A549 (cell line): ENCODE results near the gene SNUPN.

Source experiments
- CBX2 ChIP-seq: fragments of 200-600 bp; sonication (generic); IDR thresholded peaks from 2 replicates; pipeline ENCODE4 v1.6.1; 2016; ENCODE audit warnings: low read depth, mild to moderate bottlenecking, borderline replicate concordance
- CHD2 ChIP-seq: fragments of 150-350 bp; IDR thresholded peaks from 2 replicates; pipeline ENCODE4 v1.6.1; 2014; ENCODE audit warnings: low read length; ENCODE audit not compliant: partially characterized antibody
- CTCF ChIP-seq: fragments of >200 bp; sonication (Bioruptor Twin); formaldehyde crosslinking; IDR thresholded peaks from 3 replicates; pipeline ENCODE4 v1.5.1; 2016
- E2F6 ChIP-seq: IDR thresholded peaks from 2 replicates; pipeline ENCODE4 v1.6.1; 2012; ENCODE audit warnings: low read depth, borderline replicate concordance
- HDAC2 ChIP-seq: fragments of 200-600 bp; sonication (generic); IDR thresholded peaks from 2 replicates; pipeline ENCODE4 v1.6.1; 2016
- JUNB ChIP-seq: fragments of >200 bp; sonication (Bioruptor Twin); formaldehyde crosslinking; IDR thresholded peaks from 2 replicates; pipeline ENCODE4 v1.6.1; 2016
- KDM1A ChIP-seq: fragments of 200-600 bp; sonication (generic); IDR thresholded peaks from 2 replicates; pipeline ENCODE4 v1.6.1; 2016; ENCODE audit warnings: low read depth, mild to moderate bottlenecking
- MAX ChIP-seq: IDR thresholded peaks from 2 replicates; pipeline ENCODE4 v1.6.1; 2012
- POLR2A ChIP-seq: IDR thresholded peaks from 2 replicates; pipeline ENCODE4 v1.6.1; 2012; ENCODE audit warnings: mild to moderate bottlenecking, low read length
- RARB ChIP-seq: fragments of 250-450 bp; sonication (Bioruptor Pico); IDR thresholded peaks from 2 replicates; pipeline ENCODE4 v1.8.0; 2021; ENCODE audit warnings: mild to moderate bottlenecking, moderate library complexity
- REST ChIP-seq: fragments of 200-600 bp; sonication (generic); IDR thresholded peaks from 2 replicates; pipeline ENCODE4 v1.6.1; 2016; ENCODE audit warnings: antibody characterized with exemption, mild to moderate bottlenecking, moderate library complexity
- RFX5 ChIP-seq: fragments of 450-650 bp; IDR thresholded peaks from 2 replicates; pipeline ENCODE4 v1.7.1; 2014; ENCODE audit warnings: antibody characterized with exemption, mild to moderate bottlenecking, moderate library complexity

- TF ChIP-seq REST (no peak), CTCF (no peak), CHD2 (no peak), JUNB (no peak), MAX (no peak), RFX5 (no peak), POLR2A (no peak), RARB (CRISPR knock-in tag) (no peak), CBX2 (no peak), E2F6 (no peak), KDM1A (no peak), HDAC2 (no peak)
Measured at GRCh38 chr15:75669191-75669878, 43.8 kb upstream of the SNUPN start.
